Peyer's patch (tissue), 4 donors: ENCODE measurements around the gene TSPAN8.

ENCODE experiments used
- POLR2A ChIP-seq, 2 donors: fragments of 450-650 bp; IDR thresholded peaks; one replicate each; pipeline ENCODE4 v1.5.1; 2017; ENCODE audit warnings: antibody characterized with exemption in 2 of 2, mild to moderate bottlenecking in 2 of 2, moderate library complexity in 2 of 2
- TF ChIP-seq, protein P1 (sequence below), 6 experiments: fragments of 450-650 bp in 4 of 6; fragments of 200-600 bp in 2 of 6; sonication (generic) in 1 of 6; IDR thresholded peaks; one replicate each; pipeline ENCODE4 v1.5.1; 2017 to 2019; ENCODE audit warnings: antibody characterized with exemption in 6 of 6, mild to moderate bottlenecking in 3 of 6, moderate library complexity in 1 of 6

DNA sequence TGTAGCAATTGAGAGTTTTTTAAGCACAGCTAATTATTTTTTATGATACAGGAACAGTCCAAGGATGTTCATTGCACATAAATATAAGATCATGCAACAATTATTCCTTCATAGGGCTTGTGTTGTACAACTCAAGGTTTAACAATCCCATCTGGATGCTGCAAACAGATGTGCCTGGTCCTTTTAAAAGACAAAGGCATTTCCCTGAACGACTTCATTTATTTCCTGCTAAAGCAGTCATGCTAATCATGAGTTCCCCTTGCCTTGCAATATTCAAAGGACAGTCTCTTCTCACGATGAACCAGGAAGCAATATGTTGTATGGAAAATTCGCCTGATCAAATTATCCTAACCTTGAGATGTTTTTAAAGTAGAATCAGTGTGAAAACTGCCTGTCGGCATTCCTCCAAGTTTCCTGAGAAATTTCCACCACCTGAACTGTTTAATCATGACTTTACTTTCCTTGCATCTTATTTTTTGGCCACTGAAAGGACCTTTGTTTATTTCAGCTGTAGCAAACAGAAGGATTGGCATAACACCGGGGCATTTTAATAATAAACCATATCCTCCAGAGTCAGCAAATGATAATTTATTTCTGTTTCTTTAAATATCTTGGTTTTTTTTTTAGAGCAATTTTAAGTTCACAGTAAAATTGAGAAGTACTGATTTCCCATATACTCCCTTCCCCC, 33.9 kb upstream of the TSPAN8 start:
- TF ChIP-seq, protein P1, sequence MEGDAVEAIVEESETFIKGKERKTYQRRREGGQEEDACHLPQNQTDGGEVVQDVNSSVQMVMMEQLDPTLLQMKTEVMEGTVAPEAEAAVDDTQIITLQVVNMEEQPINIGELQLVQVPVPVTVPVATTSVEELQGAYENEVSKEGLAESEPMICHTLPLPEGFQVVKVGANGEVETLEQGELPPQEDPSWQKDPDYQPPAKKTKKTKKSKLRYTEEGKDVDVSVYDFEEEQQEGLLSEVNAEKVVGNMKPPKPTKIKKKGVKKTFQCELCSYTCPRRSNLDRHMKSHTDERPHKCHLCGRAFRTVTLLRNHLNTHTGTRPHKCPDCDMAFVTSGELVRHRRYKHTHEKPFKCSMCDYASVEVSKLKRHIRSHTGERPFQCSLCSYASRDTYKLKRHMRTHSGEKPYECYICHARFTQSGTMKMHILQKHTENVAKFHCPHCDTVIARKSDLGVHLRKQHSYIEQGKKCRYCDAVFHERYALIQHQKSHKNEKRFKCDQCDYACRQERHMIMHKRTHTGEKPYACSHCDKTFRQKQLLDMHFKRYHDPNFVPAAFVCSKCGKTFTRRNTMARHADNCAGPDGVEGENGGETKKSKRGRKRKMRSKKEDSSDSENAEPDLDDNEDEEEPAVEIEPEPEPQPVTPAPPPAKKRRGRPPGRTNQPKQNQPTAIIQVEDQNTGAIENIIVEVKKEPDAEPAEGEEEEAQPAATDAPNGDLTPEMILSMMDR (IDR thresholded peaks at IDR 0.05): no peak
- TF ChIP-seq POLR2A (IDR thresholded peaks at IDR 0.05): no peak
